Activated naive CD4-positive, alpha-beta T cell treated with Interleukin-2 at 50 U/mL for 16 hours (primary cell): ENCODE measurements around the gene RP9.
"Not testable (repeated sequence)": the region's sequence is repeated elsewhere in the genome, so short reads cannot be mapped to it uniquely, and the experiment has no call there.

Experiments
- DNase-seq: peaks from one replicate; pipeline ENCODE4 v3.0.0-alpha.2; 2020

Gene RP9

GRCh38 chr7:33100770-33101169 is 8.4 kb downstream of the RP9 start:
- no peak for DNase-seq

- DNase-seq = no peak
These were observed 9.9 kb downstream of the RP9 start for GRCh38 chr7:33099154-33099940.

- not testable (repeated sequence) for DNase-seq
These were observed 14.4 kb downstream of the RP9 start for GRCh38 chr7:33094745-33095275.

GRCh38 chr7:33093266-33093665 is 15.9 kb downstream of the RP9 start:
- DNase-seq = no peak

GRCh38 chr7:33091641-33092191 is 17.5 kb downstream of the RP9 start:
- no peak for DNase-seq

DNA sequence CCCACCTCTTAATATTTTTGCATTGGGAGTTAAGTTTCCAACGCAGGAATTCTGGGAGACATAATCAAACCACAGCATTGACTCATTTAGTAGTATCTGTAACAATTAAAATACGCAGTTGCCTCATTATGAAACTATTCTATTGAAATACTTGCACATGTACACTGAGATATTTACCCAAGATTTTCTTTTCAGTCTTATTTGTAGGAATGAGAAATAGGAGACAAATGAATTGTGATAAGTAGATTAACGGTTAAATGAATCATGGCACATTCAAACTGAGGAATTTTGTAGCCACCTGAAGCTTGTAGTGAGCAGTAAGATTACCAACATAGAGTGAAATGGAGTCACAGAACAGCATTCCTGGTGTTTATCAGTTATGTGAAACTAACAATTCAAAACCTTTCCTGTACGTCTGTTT is 18.1 kb downstream of the RP9 start:
- DNase-seq = no peak

DNA sequence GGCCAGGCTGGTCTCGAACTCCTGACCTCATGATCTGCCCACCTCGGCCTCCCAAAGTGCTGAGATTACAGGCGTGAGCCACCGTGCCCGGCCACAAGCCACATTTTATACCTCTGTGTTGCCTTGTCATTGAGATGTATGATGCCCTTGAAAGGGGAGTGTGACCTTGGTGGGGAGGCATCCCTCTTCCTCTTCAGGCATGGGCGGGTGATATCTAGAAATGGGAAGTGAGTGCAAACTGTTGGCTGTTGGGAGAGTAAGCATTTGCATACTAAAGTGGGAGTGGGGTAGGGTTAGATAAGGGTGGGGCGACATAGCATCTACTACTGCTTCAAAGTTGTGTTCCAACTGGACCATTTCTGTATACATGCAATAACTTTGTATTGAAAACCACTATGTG is 20.1 kb downstream of the RP9 start:
- no peak for DNase-seq

- DNase-seq = no peak
These were observed 21.3 kb downstream of the RP9 start for GRCh38 chr7:33087858-33088257.

- DNase-seq = no peak
These were observed 21.8 kb downstream of the RP9 start for GRCh38 chr7:33087356-33087755.

DNA sequence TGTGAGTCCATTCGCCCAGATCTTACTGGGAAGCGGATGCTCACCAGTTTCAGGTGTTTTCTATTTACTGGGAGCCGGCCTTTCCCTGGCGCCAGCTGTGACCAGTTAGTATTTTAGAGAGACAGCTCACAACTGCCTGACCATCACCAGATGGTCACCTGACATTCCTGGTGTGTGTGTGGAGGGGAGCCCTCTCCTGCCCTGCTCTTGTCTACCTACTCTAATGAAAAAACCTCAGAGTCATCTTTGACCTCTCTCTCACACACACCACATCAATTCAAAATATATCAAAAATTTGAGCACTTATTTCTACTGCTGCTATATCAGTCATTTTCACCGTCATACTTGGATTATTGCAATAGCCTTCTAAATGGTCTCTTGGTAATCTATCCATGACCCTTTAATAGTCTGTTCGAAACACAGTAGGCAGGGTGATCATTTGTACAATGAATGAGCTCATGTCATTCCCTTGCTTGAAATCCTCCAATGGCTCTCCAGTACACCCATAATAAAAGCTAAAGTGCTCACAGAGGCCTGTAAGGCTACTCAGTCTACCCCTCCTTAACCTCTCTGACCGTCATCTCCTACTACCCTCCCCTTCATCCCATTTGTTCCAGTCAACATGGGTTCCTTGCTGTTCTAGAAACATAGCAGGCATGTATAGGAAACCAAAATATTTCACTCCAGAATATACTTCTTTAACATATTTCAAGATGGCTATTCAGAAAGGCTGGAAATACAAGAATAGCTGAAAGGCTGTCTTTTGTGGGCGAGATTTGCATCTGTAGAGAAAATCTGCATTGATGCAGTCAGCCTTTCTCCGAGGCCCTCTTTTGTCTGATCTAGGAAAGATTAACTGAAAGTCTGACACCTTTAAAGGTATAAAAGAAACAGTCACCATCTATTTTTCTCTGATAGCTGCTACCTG is 29.2 kb downstream of the RP9 start:
- DNase-seq = no peak

DNA sequence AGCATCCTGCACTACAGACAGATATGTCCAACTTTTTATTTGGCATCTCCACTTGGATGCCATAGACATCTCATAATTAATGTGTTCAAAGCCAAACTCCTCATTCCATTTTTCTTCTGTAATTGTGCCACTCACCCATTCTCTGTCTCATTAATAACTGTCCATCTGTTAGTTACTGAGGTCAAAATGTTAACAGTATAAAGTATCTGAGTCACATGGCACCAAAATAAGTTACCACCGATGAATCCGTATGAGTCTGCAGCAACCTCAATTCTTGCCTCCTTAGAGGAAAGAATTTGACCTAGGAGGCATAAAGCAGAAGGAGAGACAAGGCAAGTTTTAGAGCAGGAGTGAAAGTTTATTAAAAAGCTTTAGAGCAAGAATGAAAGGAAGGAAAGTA is 30.1 kb downstream of the RP9 start:
- no peak for DNase-seq

GRCh38 chr7:33076737-33077136 is 32.5 kb downstream of the RP9 start:
- no peak for DNase-seq

GRCh38 chr7:33075818-33076518 is 33.2 kb downstream of the RP9 start:
- DNase-seq = no peak

- DNase-seq = no peak
These were observed 36.0 kb downstream of the RP9 start for GRCh38 chr7:33073243-33073642.

GRCh38 chr7:33072471-33072870 is 36.7 kb downstream of the RP9 start:
- no peak for DNase-seq

GRCh38 chr7:33070831-33071230 is 38.4 kb downstream of the RP9 start:
- DNase-seq = no peak

GRCh38 chr7:33070277-33070676 is 38.9 kb downstream of the RP9 start:
- no peak for DNase-seq

- no peak for DNase-seq
These were observed 41.3 kb downstream of the RP9 start for GRCh38 chr7:33067921-33068320.

- DNase-seq = no peak
These were observed 42.4 kb downstream of the RP9 start for GRCh38 chr7:33066771-33067170.

- no peak for DNase-seq
These were observed 43.2 kb downstream of the RP9 start for GRCh38 chr7:33065981-33066380.

GRCh38 chr7:33062782-33063443 is 46.3 kb downstream of the RP9 start:
- DNase-seq = peak; percentile 92
